ENCODE measurements around the gene TTBK2.

- no peak for TF ChIP-seq POLR2A (IDR thresholded peaks at IDR 0.05; ENCODE audit: low read length)
- no peak for TF ChIP-seq GATA1 (IDR thresholded peaks at IDR 0.05; ENCODE audit: low read depth, low read length)
Measured at GRCh38 chr15:42727750-42728381, 192.7 kb downstream of the TTBK2 start.
